SK-N-SH (cell line): Measurements from ENCODE around the gene MEIS1.

ENCODE experiments used
- POLR2AphosphoS5 ChIP-seq: IDR thresholded peaks from 2 replicates; pipeline ENCODE4 v1.6.1; 2012; ENCODE audit warnings: low read depth, low read length
- RAD21 ChIP-seq: IDR thresholded peaks from 2 replicates; pipeline ENCODE4 v1.6.1; 2012; ENCODE audit warnings: mild to moderate bottlenecking, low read length
- TAF1 ChIP-seq: IDR thresholded peaks from 2 replicates; pipeline ENCODE4 v1.6.1; 2012; ENCODE audit warnings: low read depth, mild to moderate bottlenecking, low read length, moderate library complexity, borderline replicate concordance
- ZBTB33 ChIP-seq: IDR thresholded peaks from 2 replicates; pipeline ENCODE4 v1.4.0; 2012; ENCODE audit warnings: low read depth, borderline replicate concordance

- TF ChIP-seq RAD21: no peak
- TF ChIP-seq TAF1: no peak
- TF ChIP-seq ZBTB33: no peak
- TF ChIP-seq POLR2AphosphoS5: no peak
Measured at GRCh38 chr2:66607152-66607551, 172.2 kb downstream of the MEIS1 start.
